Measurements from ENCODE around the gene TMEM14A.

- TF ChIP-seq CTCF (IDR thresholded peaks at IDR 0.05; ENCODE audit: low read depth, low read length) (no peak), EZH2phosphoT487 (IDR thresholded peaks at IDR 0.05; ENCODE audit: low read depth) (no peak)
Observed at GRCh38 chr6:52634211-52634610, 36.7 kb upstream of the TMEM14A start.

Data from OCI-LY3 (cell line).